OCI-LY7 (cell line): ENCODE data around the gene NR0B1. TPM values are rescaled to one million over a fixed set of nuclear protein-coding genes. Genes with fewer than 3 reads are reported as not detected.

Source experiments
- BruUV-seq: library from RNA; stranded (reverse); fragments of 400-500 nt; replicated peaks from 2 replicates; lab custom pipeline; 2021; lab: Mats Ljungman, UMichigan
- CTCF ChIA-PET: fragments of 300-600 bp; sonication (Branson Sonifier 250); formaldehyde crosslinking; loops from one replicate; lab custom pipeline; 2022; ENCODE audit warnings: antibody characterized with exemption; ENCODE audit not compliant: unreplicated experiment; lab: Charles Lee
- POLR2A ChIA-PET: fragments of 300-600 bp; sonication (Branson Sonifier 250); formaldehyde crosslinking; loops from one replicate; lab custom pipeline; 2022; ENCODE audit warnings: antibody characterized with exemption; lab: Charles Lee
- DNase-seq: peaks from one replicate; pipeline ENCODE4 v3.0.0-alpha.2; 2015; ENCODE audit warnings: low spot score
- H2AFZ ChIP-seq: fragments of 200-600 bp; sonication (generic), shearing (Covaris generic); 2 replicates; pipeline ENCODE4 v1.6.1; 2014; ENCODE audit warnings: mild to moderate bottlenecking, antibody characterized with exemption, low read length, moderate library complexity
- H3K27ac ChIP-seq: fragments of 200-600 bp; sonication (generic); 2 replicates; pipeline ENCODE4 v1.5.1; 2014; ENCODE audit warnings: mixed run types, low read depth, mild to moderate bottlenecking, moderate library complexity, low read length, inconsistent platforms; ENCODE audit not compliant: poor library complexity, severe bottlenecking
- H3K36me3 ChIP-seq: fragments of 200-600 bp; sonication (generic); 2 replicates; pipeline ENCODE4 v1.6.1; 2014; ENCODE audit warnings: mild to moderate bottlenecking, antibody characterized with exemption, low read length, moderate library complexity, mixed read lengths; ENCODE audit not compliant: insufficient read depth
- H3K4me1 ChIP-seq: fragments of 200-600 bp; sonication (generic); 2 replicates; pipeline ENCODE4 v1.5.1; 2014; ENCODE audit warnings: mild to moderate bottlenecking, low read length; ENCODE audit not compliant: insufficient read depth, poor library complexity, severe bottlenecking
- H3K4me2 ChIP-seq: fragments of 200-600 bp; sonication (generic); 2 replicates; pipeline ENCODE4 v1.6.1; 2014; ENCODE audit warnings: mild to moderate bottlenecking, low read length
- H3K4me3 ChIP-seq: fragments of 200-600 bp; sonication (generic); 2 replicates; pipeline ENCODE4 v1.5.1; 2014; ENCODE audit warnings: mild to moderate bottlenecking, low read depth, low read length; ENCODE audit not compliant: poor library complexity, severe bottlenecking
- H3K79me2 ChIP-seq: fragments of 200-600 bp; sonication (generic); 2 replicates; pipeline ENCODE4 v1.6.1; 2016; ENCODE audit warnings: low read depth, mild to moderate bottlenecking, low read length, moderate library complexity, mixed read lengths; ENCODE audit not compliant: insufficient read depth
- H3K9me2 ChIP-seq: fragments of 200-600 bp; sonication (generic); 2 replicates; pipeline ENCODE4 v1.6.1; 2016; ENCODE audit warnings: mild to moderate bottlenecking, low read length, mixed read lengths; ENCODE audit not compliant: insufficient read depth
- H3K9me3 ChIP-seq: fragments of 200-600 bp; sonication (generic); 2 replicates; pipeline ENCODE4 v1.6.1; 2014; ENCODE audit warnings: mild to moderate bottlenecking, mixed run types, low read length, mixed read lengths
- H4K20me1 ChIP-seq: fragments of 200-600 bp; sonication (generic); 2 replicates; pipeline ENCODE4 v1.6.1; 2014; ENCODE audit warnings: mild to moderate bottlenecking, antibody characterized with exemption, low read length, moderate library complexity, mixed read lengths; ENCODE audit not compliant: insufficient read depth
- CTCF ChIP-seq: fragments of 200-600 bp; sonication (generic); conservative IDR thresholded peaks from 2 replicates; pipeline ENCODE4 v1.5.1; 2014; ENCODE audit warnings: mild to moderate bottlenecking, antibody characterized with exemption, low read length, moderate library complexity, mixed read lengths
- EZH2phosphoT487 ChIP-seq: fragments of 200-600 bp; sonication (generic); IDR thresholded peaks from 2 replicates; pipeline ENCODE4 v1.6.1; 2018; ENCODE audit warnings: low read depth, borderline replicate concordance, mild to moderate bottlenecking, mixed run types, antibody characterized with exemption, low read length, moderate library complexity, mixed read lengths
- intact Hi-C: fragments of 100-400 bp; cut with micrococcal nuclease; formaldehyde crosslinking; loops from one replicate; pipeline ENCODE4 v1.10.0; 2022; ENCODE audit not compliant: unreplicated experiment
- total RNA-seq, 2 experiments: library from RNA; depleted of rRNA in 1 of 2; stranded (reverse); fragments of >200 nt in 1 of 2; shearing (Covaris generic) in 1 of 2; gene quantifications; 2 replicates each; pipeline ENCODE4 v1.2.3, GENCODE V29; 2014 to 2022

NR0B1 gene
- total RNA-seq, 2 experiments from 2014 or later = not detected

GRCh38 chrX:30283456-30284200, 25.6 kb downstream of the NR0B1 start:
- no TSS peak for BruUV-seq
- intact Hi-C loops = no loop called here

GRCh38 chrX:30282527-30282926, 26.7 kb downstream of the NR0B1 start:
- DNase-seq = no peak
- H3K4me2 ChIP-seq = no peak overlapping the region
- no peak overlapping the region for H3K27ac ChIP-seq
- H2AFZ ChIP-seq = no peak overlapping the region
- CTCF ChIA-PET = no interaction called here
- POLR2A ChIA-PET = no interaction called here
- H3K9me3 ChIP-seq = no peaks in the 10 kb centered on the region
- no peaks in the 10 kb centered on the region for H4K20me1 ChIP-seq
- no peaks in the 10 kb centered on the region for H3K79me2 ChIP-seq
- TF ChIP-seq CTCF (no peak), EZH2phosphoT487 (no peak)
- no peak overlapping the region for H3K4me3 ChIP-seq
- intact Hi-C loops = no loop called here
- no TSS peak for BruUV-seq
- H3K36me3 ChIP-seq = no peaks in the 10 kb centered on the region
- no peaks in the 10 kb centered on the region for H3K4me1 ChIP-seq
- no peaks in the 10 kb centered on the region for H3K9me2 ChIP-seq

More at GRCh38 chrX:30283456-30284200, 25.6 kb downstream of the NR0B1 start:
- no peak overlapping the region for H3K4me3 ChIP-seq
- no peaks in the 10 kb centered on the region for H3K4me1 ChIP-seq
- ChIA-PET POLR2A (interaction anchor here (0.5 kb wide), 1 partner anchor 254 kb away, joined by 4 read pairs; no protein-coding TSS in a partner anchor), CTCF (no interaction called here)
- no peak overlapping the region for H3K4me2 ChIP-seq
- H3K9me2 ChIP-seq = no peaks in the 10 kb centered on the region
- H3K36me3 ChIP-seq = no peaks in the 10 kb centered on the region
- no peak for DNase-seq
- H3K27ac ChIP-seq = no peak overlapping the region
- H3K79me2 ChIP-seq = no peaks in the 10 kb centered on the region
- H2AFZ ChIP-seq = no peak overlapping the region
- TF ChIP-seq CTCF = no peak
- TF ChIP-seq EZH2phosphoT487 = no peak
- no peaks in the 10 kb centered on the region for H4K20me1 ChIP-seq
- H3K9me3 ChIP-seq = no peaks in the 10 kb centered on the region

GRCh38 chrX:30280428-30280827, 28.8 kb downstream of the NR0B1 start:
- Histone ChIP-seq H3K4me2 (no peak overlapping the region), H3K36me3 (no peaks in the 10 kb centered on the region), H3K4me1 (no peaks in the 10 kb centered on the region), H3K4me3 (no peak overlapping the region), H3K9me2 (no peaks in the 10 kb centered on the region), H4K20me1 (no peaks in the 10 kb centered on the region), H3K27ac (no peak overlapping the region), H3K9me3 (no peaks in the 10 kb centered on the region), H3K79me2 (no peaks in the 10 kb centered on the region), H2AFZ (no peak overlapping the region)
- POLR2A ChIA-PET = no interaction called here
- intact Hi-C loops = no loop called here
- no peak for TF ChIP-seq CTCF
- no peak for TF ChIP-seq EZH2phosphoT487
- CTCF ChIA-PET = no interaction called here
- DNase-seq = no peak
- no TSS peak for BruUV-seq
